Fibroblast of lung (primary cell): Measurements from ENCODE around the gene B4GALT2.

Experiments
- CTCF ChIP-seq, 2 donors: IDR thresholded peaks in 1 of 2; conservative IDR thresholded peaks in 1 of 2; 1 replicate in 1 of 2; 2 replicates in 1 of 2; pipeline ENCODE4 v1.5.1; 2011 to 2012; ENCODE audit warnings: low read length in 2 of 2, control low read depth in 1 of 2, inconsistent platforms in 1 of 2, low read depth in 1 of 2, mild to moderate bottlenecking in 1 of 2
- EZH2 ChIP-seq: IDR thresholded peaks from 2 replicates; pipeline ENCODE4 v1.5.1; 2012; ENCODE audit warnings: low read length, control low read depth, mild to moderate bottlenecking; ENCODE audit errors: missing control alignments

DNA sequence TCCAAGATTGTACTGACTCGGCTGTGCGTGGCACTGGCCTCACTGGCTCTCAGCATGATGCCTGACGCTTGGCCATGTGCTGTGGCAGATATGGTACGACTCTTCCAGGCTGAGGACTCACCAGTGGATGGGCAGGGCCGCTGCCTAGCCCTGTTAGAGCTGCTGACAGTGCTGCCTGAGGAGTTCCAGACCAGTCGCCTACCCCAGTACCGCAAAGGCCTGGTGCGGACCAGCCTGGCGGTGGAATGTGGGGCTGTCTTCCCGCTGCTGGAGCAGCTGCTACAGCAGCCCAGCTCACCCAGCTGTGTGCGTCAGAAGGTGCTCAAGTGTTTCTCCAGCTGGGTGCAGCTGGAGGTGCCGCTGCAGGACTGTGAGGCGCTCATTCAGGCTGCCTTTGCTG is 29.3 kb upstream of the B4GALT2 start:
- TF ChIP-seq EZH2 (no peak), CTCF (conservative IDR thresholded peaks at IDR 0.05 in 1 of 2, IDR thresholded peaks at IDR 0.05 in 1 of 2; ENCODE audit: low read depth in 1 of 2, low read length in 2 of 2) (no peak)
